Thymus (tissue), 11 donors: ENCODE measurements around the gene PGBD5. TPM values are rescaled to one million over a fixed set of nuclear protein-coding genes. Genes with fewer than 3 reads are reported as not detected.

Source experiments
- DNase-seq, 9 donors: peaks; one replicate each; pipeline ENCODE4 v3.0.0-alpha.2; 2013; ENCODE audit warnings: low spot score in 9 of 9, low read depth in 6 of 9, missing footprints in 1 of 9
- H3K27ac ChIP-seq, 2 donors: one replicate each; pipeline ENCODE4 v1.5.1; 2013; ENCODE audit warnings: control low read depth in 1 of 2, low read depth in 1 of 2, low read length in 1 of 2, mild to moderate bottlenecking in 1 of 2, moderate library complexity in 1 of 2
- H3K27me3 ChIP-seq, 2 donors: one replicate each; pipeline ENCODE4 v1.5.1; 2013; ENCODE audit warnings: low read length in 1 of 2; ENCODE audit not compliant: control insufficient read depth in 2 of 2, insufficient read depth in 1 of 2
- H3K36me3 ChIP-seq, 2 donors: one replicate each; pipeline ENCODE4 v1.5.1; 2013; ENCODE audit warnings: low read length in 1 of 2, mild to moderate bottlenecking in 1 of 2, moderate library complexity in 1 of 2; ENCODE audit not compliant: control insufficient read depth in 2 of 2, insufficient read depth in 2 of 2
- H3K4me1 ChIP-seq, 2 donors: one replicate each; pipeline ENCODE4 v1.5.1; 2013; ENCODE audit warnings: low read length in 2 of 2; ENCODE audit not compliant: control insufficient read depth in 2 of 2, insufficient read depth in 2 of 2
- H3K4me3 ChIP-seq, 2 donors: one replicate each; pipeline ENCODE4 v1.5.1; 2013; ENCODE audit warnings: low read length in 2 of 2, control low read depth in 1 of 2, mild to moderate bottlenecking in 1 of 2
- H3K9me3 ChIP-seq, 2 donors: one replicate each; pipeline ENCODE4 v1.5.1; 2013; ENCODE audit warnings: low read length in 1 of 2, mild to moderate bottlenecking in 1 of 2; ENCODE audit not compliant: control insufficient read depth in 2 of 2, insufficient read depth in 1 of 2
- WGBS: extraction: QIAGEN DNeasy Blood & Tissue Kit; methylation state at CpG from one replicate; pipeline ENCODE4 v1.1.7; 2013; 5-methylcytosine and 5-hydroxymethylcytosine counted together
- polyA plus RNA-seq: library from polyadenylated mRNA; stranded (reverse); fragments of 200-250 nt; gene quantifications from one replicate; pipeline ENCODE4 v1.2.3, GENCODE V29; 2013
- total RNA-seq: library from RNA; stranded (reverse); fragments of 120-200 nt; gene quantifications from one replicate; pipeline ENCODE4 v1.2.4, GENCODE V29; 2013
- donor health status: healthy.

PGBD5 gene
- total and polyA plus RNA-seq, 2 donors: 2.1 to 4.4 TPM

GRCh38 chr1:230386637-230387262 is 39.4 kb downstream of the PGBD5 start:
- no peaks in the 10 kb centered on the region for H3K36me3 ChIP-seq
- DNase-seq: no peak
- H3K4me1 ChIP-seq: no peaks in the 10 kb centered on the region
- no peak overlapping the region for H3K27ac ChIP-seq
- WGBS: 90% methylated on average over 6 of the region's 6 CpGs
- no peaks in the 10 kb centered on the region for H3K9me3 ChIP-seq
- peaks cover 0 to 9% of the 10 kb centered on the region in 2 donors for H3K27me3 ChIP-seq
- no peak overlapping the region for H3K4me3 ChIP-seq

- 96% methylated on average over 4 of the region's 4 CpGs for WGBS
Observed at GRCh38 chr1:230385930-230386329, 40.2 kb downstream of the PGBD5 start.

GRCh38 chr1:230385158-230385450 is 41.0 kb downstream of the PGBD5 start:
- H3K36me3 ChIP-seq: no peaks in the 10 kb centered on the region
- WGBS: 97% methylated on average over 2 of the region's 2 CpGs
- no peaks in the 10 kb centered on the region for H3K9me3 ChIP-seq
- no peak overlapping the region for H3K4me3 ChIP-seq
- peaks cover 0 to 4% of the 10 kb centered on the region in 2 donors for H3K27me3 ChIP-seq
- no peaks in the 10 kb centered on the region for H3K4me1 ChIP-seq
- no peak overlapping the region for H3K27ac ChIP-seq
- DNase-seq: no peak

More at GRCh38 chr1:230385930-230386329, 40.2 kb downstream of the PGBD5 start:
- no peak for DNase-seq
- Histone ChIP-seq H3K4me3 (no peak overlapping the region), H3K27me3 (peaks cover 0 to 8% of the 10 kb centered on the region in 2 donors), H3K27ac (no peak overlapping the region), H3K4me1 (no peaks in the 10 kb centered on the region), H3K9me3 (no peaks in the 10 kb centered on the region), H3K36me3 (no peaks in the 10 kb centered on the region)

GRCh38 chr1:230384380-230385157 is 41.6 kb downstream of the PGBD5 start:
- WGBS: 93% methylated on average over 17 of the region's 17 CpGs
- Histone ChIP-seq H3K4me1 (no peaks in the 10 kb centered on the region), H3K9me3 (peaks cover under 1 to 5% of the 10 kb centered on the region in 2 donors), H3K36me3 (no peaks in the 10 kb centered on the region), H3K4me3 (no peak overlapping the region), H3K27me3 (peaks cover 0 to 4% of the 10 kb centered on the region in 2 donors), H3K27ac (no peak overlapping the region)
- no peak for DNase-seq

- Histone ChIP-seq H3K27ac (no peak overlapping the region), H3K4me3 (no peak overlapping the region), H3K9me3 (peaks cover 3 to 16% of the 10 kb centered on the region in 2 donors), H3K27me3 (peaks cover 0 to 4% of the 10 kb centered on the region in 2 donors), H3K4me1 (no peaks in the 10 kb centered on the region), H3K36me3 (no peaks in the 10 kb centered on the region)
- DNase-seq: no peak
- WGBS: 95% methylated on average over 5 of the region's 5 CpGs
Observed at GRCh38 chr1:230383425-230383824, 42.7 kb downstream of the PGBD5 start.

GRCh38 chr1:230382001-230382491 is 44.1 kb downstream of the PGBD5 start:
- Histone ChIP-seq H3K27ac (no peak overlapping the region), H3K9me3 (peaks cover 3 to 16% of the 10 kb centered on the region in 2 donors), H3K4me3 (no peak overlapping the region), H3K4me1 (no peaks in the 10 kb centered on the region), H3K36me3 (no peaks in the 10 kb centered on the region), H3K27me3 (peaks cover 0 to 4% of the 10 kb centered on the region in 2 donors)
- 66% methylated on average over 7 of the region's 7 CpGs for WGBS
- no peak for DNase-seq

- Histone ChIP-seq H3K27ac (no peak overlapping the region), H3K9me3 (peaks cover 3 to 16% of the 10 kb centered on the region in 2 donors), H3K4me3 (no peak overlapping the region), H3K36me3 (no peaks in the 10 kb centered on the region), H3K4me1 (no peaks in the 10 kb centered on the region), H3K27me3 (peaks cover 0 to 4% of the 10 kb centered on the region in 2 donors)
- WGBS: 35% methylated on average over 6 of the region's 6 CpGs
- DNase-seq: no peak
Observed at GRCh38 chr1:230381585-230381984, 44.5 kb downstream of the PGBD5 start.

GRCh38 chr1:230381049-230381467 is 45.1 kb downstream of the PGBD5 start:
- peaks cover 3 to 16% of the 10 kb centered on the region in 2 donors for H3K9me3 ChIP-seq
- WGBS: 91% methylated on average over 5 of the region's 5 CpGs
- no peak for DNase-seq
- H3K27me3 ChIP-seq: peaks cover 0 to 4% of the 10 kb centered on the region in 2 donors
- H3K36me3 ChIP-seq: no peaks in the 10 kb centered on the region
- no peak overlapping the region for H3K27ac ChIP-seq
- H3K4me3 ChIP-seq: no peak overlapping the region
- H3K4me1 ChIP-seq: no peaks in the 10 kb centered on the region

GRCh38 chr1:230379928-230380327 is 46.2 kb downstream of the PGBD5 start:
- 93% methylated on average over 1 of the region's 1 CpG for WGBS
- Histone ChIP-seq H3K4me1 (peaks cover 0 to 2% of the 10 kb centered on the region in 2 donors), H3K36me3 (no peaks in the 10 kb centered on the region), H3K27ac (no peak overlapping the region), H3K27me3 (peaks cover 0 to 7% of the 10 kb centered on the region in 2 donors), H3K4me3 (no peak overlapping the region), H3K9me3 (peaks cover 3 to 16% of the 10 kb centered on the region in 2 donors)
- no peak for DNase-seq
